GM19043 (cell line): ENCODE measurements around the gene METTL9.
"Not testable (repeated sequence)": the region's sequence is repeated elsewhere in the genome, so short reads cannot be mapped to it uniquely, and the experiment has no call there.

Experiments
- ATAC-seq: cut with Tn5 transposase; IDR thresholded peaks from one replicate; pipeline ENCODE4 v1.9.1; 2021; ENCODE audit warnings: low read depth; ENCODE audit not compliant: unreplicated experiment

METTL9 gene

DNA sequence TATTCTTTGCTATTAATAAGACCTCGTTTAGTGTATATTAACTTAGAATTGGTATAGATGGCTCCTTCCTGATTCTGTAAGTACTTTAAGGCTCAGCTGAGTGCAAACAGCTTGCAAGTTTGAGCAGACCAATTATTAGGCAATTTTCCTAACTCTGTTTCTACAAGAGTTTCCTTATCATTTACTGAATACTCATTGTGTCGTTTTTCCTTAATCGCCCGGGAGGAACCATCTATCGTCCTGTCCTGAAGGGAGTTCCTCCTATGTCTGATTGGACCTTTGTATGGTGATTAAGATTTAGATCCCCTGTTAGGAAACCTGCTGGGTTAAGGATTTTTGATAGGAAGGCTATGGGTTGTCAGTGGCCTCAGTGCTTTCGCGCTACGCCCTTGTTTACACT lies 32.0 kb downstream of the METTL9 start:
- not testable (repeated sequence) for ATAC-seq

DNA sequence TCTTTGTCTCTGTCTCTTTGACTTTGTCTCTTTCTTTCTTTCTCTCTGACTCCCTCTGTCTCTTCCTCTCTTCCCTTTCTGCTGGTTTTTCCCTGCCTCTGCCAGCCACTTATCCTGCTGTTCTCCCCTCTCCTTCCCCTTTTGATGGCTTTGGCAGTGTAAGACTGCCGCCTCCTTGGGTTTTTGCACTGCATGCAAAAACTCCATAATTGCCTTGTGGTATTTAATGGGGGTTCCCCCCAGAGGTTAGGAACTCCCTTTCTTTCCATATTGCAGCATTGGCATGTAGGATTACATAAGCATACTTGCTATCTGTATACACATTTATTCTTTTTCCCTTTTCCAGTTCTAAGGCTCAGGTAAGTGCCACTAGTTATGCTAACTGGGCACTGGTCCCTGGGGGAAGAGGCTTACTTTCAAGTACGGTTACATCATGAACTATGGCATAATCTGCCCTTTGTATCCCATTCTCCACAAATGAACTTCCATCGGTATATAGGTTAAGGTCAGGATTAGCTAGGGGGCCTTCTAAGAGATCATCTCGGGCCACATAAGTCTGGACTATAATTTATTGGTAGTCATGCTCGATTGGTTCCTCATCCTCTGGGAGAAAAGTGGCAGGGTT lies 32.7 kb downstream of the METTL9 start:
- not testable (repeated sequence) for ATAC-seq

DNA sequence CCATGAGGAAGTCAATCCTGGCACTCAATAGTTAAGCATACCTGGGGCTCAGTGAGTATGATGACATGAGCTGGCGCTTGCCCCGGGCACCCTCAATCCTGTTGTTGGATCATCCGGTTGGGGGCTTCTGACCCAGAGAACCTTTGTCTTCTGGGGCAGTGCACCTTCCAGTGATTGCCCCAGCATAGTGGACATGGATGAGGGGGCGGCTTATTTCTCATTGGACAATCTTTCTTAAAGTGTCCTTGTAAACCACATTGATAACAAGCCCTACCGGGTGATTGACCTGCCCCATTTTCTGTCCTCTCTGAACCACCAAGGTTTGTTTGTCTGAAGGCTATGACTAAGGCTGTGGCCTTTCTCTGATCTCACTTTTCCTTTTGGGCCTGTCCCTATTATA lies 34.8 kb downstream of the METTL9 start:
- no peak for ATAC-seq

DNA sequence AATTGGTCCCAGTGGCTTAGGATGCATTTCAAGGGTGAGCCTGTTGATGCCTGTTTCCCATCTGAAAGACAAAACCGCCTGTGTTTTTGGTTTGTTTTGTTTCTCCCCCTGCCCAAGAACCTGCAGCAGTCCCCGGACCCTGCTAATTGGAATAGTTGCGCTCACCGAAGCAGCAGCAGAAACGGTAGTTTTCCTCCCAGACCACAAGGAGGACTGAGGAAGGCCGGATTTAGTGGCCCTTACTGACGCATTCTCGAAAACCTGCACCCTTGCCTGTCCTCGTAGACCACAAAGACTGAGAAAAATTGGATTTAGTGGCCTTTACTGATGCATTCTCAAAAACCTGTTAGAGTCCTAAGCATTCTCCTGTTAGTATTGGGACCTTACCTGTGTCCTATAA lies 36.3 kb downstream of the METTL9 start:
- not testable (repeated sequence) for ATAC-seq

DNA sequence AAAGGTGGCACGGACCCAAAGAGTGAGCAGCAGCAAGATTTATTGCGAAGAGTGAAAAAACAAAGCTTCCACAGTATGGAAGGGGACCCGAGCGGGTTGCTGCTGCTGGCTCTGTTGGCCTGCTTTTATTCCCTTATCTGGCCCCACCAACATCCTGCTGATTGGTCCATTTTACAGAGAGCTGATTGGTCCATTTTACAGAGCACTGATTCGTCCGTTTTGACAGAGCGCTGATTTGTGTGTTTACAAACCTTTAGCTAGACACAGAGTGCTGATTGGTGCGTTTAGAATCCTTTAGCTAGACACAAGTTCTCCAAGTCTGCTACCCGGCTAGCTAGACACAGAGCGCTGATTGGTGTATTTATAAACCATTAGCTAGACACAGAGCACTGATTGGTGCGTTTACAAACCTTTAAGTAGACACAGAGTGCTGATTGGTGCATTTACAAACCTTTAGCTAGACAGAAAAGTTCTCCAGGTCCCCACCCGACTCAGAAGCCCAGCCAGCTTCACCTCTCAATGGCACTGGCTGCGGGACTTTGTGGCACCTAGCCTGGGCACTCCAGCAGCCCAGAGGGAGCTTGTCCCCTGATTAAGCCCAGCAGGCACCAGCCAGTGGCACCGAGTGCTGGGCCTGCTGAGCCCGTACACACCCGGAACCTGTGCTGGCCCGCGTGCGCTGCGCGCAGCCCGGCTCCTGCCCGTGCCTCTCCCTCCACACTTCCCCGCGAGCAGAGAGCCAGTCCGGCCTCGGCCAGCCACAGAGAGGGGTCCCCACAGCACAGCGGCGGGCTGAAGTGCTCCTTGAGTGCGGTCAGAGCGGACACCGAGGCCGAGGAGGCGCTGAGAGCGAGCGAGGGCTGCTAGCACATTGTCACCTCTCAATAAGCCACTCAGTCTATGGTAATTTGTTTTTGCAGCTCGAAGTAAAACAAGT lies 37.9 kb downstream of the METTL9 start:
- ATAC-seq = no peak

DNA sequence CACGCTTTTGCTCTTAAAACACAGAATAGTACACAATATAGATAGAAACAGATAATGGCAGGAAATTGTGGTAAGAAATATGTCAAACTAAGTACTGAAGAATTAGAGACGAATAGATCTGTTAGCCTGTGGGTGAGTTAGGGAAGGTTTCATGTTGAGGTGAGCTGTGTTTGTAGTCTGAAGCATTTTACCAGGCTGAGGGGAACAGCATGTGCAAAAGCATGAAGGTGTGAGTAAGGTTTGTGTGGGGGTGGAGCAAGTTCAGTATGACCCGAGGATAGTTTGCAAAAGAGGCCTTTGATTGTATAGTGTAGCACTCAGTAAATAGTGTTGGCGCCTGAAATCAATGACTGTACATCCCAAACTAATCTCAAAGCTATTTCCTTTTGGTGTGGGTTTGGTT lies 39.2 kb downstream of the METTL9 start:
- ATAC-seq = no peak

DNA sequence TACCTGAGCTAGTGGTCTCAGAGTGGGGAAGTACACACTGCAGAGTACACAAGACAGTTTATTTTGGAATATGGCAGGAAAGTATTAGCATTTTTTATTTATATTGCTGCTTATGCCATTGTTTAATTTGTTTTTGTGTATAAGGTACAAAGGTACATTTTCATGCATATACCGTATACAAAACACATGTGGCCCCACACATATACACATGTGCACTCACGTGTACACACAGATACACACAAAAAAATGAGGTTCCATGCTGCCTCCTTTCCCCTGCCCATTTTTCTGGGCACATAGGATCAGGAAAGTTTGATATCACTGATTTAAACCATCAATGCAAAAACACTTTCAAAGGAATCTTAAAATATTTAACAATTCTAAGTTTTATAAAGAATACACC lies 40.1 kb downstream of the METTL9 start:
- no peak for ATAC-seq

DNA sequence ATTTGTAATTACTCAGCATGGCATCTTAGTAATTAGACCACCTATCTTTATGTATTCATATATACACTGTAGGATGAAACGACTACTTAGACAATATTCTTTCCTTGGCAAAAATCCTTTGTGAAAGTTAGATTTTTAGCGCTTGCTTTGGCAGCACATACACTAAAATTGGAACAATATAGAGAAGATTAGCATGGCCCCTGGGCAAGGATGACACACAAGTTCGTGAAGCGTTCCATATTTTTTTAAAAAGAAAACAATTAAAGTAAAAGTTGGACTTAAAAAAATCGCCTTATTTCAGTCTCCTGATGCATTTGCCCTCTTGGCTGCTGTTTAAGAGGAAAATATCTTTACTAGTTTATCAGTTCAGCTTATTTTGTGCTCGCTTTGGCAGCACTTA lies 42.5 kb downstream of the METTL9 start:
- ATAC-seq = no peak

DNA sequence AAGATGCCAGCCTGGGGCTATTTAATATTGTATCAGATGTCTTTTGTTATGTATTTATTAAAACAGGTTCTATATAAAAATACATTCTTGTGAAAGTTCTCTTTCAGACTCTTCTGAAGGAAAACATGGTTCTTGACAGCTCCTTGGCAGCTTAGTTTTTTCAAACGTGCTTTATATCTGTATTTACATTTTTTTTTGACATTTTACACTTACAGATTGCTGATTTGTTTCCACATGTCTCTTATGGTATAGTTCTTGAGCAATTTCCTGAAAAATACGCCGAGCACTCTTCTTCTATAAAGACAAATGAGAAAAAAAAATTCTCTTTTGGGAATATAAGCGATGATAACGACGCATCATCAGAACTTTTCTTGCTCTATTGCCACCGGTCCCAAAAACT lies 43.5 kb downstream of the METTL9 start:
- no peak for ATAC-seq

DNA sequence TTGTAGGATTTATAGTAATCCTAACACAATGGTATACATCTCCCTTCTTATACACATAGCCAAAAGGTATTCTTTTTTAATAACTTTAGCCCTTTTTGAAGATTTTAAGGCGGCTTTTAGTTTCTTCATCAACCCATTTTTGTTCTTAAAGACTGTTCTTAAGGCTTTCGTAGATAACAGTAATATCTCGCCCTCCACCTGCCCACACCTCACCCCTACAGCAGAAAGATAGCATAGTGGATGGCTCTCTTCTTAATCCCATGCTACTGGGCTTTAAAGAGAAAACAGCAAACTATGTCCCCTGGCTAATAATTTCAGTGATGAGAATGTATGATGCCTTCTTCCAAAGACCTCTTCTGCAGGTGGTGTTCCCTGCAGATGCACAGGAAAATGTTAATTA lies 44.4 kb downstream of the METTL9 start:
- ATAC-seq = no peak

DNA sequence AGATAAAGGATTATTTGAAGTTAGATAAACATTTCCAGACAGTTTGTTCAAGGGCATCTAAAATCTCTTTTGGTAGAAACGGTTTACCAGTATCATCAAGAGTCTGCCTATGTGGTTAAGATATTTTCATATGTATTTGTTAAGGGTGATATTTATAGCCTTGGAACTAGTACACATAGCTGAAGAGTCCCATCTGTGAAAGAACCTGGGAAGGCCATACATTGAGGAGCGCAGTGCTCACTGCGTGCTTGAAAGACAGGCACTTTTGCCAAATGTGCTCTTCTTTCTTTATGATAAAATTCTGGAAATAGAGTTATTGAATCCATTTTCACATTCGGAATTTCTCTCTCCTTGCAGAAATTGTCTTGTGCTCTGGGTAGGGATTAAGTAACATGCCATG lies 45.3 kb downstream of the METTL9 start:
- no peak for ATAC-seq

DNA sequence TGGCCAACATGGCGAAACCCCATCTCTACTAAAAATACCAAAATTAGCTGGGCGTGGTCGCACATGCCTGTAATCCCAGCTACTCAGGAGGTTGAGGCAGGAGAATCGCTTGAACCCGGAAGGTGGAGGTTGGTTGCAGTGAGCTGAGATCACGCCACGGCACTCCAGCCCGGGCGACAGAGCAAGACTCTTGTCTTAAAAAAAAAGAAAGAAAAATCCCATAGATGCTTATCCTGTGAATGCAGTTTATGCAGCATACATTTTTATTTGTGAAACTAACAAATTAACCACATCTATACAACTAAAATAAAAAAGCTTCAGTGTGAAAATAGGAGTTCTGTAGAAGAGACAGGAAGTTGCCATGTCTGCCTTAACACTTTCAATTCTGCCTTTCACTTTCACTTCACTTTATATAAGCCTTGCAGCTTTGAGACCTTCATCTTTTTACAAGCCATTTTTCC lies 45.9 kb downstream of the METTL9 start:
- peak; percentile 35 for ATAC-seq

DNA sequence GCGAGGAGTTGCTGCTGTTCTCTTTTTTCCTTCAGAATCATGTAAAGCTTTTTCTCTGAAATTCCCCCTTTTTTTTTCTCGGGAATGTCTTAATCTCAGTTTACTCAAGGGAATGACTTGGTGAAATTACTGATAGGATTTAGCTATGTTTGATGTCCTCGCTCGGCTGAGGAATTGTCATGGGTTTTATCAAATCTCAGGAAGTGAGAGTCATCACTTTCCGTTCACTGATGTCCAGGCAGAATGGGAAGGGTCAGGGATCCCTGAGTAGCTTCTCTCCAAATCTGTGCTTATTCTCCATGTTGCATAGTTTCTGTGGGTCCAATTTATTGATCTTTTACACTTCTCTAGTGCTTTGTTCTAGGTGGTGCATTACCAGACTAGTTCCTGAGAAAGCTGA lies 46.7 kb downstream of the METTL9 start:
- ATAC-seq = no peak

DNA sequence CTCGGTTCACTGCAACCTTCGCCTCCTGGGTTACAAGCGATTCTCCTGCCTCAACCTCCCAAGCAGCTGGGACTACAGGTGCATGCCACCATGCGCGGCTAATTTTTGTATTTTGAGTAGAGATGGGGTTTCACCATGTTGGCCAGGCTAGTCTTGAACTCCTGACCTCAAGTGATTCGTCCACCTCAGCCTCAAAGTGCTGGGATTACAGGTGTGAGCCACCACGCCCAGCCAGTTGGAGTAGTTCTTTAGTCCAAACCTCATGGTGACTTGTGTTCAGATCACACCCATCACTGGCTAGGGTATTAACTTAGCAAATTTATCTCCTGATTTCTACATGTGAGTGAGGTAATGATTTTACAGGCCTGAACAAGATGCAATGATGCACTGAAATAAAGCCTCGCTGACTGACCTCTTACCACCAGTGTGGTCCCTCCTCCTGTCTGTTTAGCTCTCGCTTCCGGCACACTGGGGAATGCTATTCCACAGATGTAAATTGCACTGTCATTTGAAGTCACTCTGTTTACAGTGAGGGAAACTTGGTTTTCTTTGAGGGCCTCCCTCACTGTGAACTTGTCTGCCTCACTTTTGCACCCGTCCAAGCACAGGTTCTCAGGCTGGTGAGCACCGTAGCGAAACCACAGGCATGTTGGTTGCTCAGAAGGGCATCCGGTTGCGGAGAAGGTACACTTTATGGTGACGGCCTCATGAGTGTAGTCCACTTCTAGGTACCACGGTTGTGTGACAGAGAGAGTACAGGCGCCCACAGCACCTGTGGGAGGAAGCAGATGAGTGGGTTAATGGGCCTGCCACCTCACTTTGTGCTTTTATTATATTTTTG lies 47.6 kb downstream of the METTL9 start:
- peak; percentile 81 for ATAC-seq

DNA sequence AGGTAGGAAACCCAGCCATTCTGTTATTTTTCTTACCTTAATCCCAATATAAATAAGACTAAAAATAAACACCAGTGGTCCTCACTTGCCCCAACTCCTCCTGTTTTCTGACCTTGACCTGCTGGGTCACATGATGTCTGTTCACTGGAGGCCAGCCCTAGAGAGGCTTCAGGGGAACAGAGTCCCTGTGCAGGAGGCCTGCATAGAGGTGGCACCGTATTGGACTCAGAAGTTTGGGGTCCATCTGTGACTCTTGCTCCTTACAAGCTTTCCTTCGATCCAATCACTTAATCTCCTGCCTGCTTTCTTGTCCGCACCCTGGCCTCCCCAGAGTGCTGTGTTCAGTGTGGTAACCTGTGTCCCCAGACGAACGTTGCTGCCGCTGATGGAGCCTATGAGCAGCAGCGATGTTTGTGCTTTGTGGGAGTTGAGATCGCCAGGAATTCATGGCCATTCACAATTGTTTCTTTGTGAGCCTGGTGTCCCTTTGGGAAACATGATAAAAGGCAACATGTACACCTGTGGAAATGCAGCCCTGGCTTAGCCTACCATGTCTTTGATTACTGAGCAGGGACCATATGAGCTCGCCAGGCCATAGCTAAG lies 48.3 kb downstream of the METTL9 start:
- no peak for ATAC-seq

DNA sequence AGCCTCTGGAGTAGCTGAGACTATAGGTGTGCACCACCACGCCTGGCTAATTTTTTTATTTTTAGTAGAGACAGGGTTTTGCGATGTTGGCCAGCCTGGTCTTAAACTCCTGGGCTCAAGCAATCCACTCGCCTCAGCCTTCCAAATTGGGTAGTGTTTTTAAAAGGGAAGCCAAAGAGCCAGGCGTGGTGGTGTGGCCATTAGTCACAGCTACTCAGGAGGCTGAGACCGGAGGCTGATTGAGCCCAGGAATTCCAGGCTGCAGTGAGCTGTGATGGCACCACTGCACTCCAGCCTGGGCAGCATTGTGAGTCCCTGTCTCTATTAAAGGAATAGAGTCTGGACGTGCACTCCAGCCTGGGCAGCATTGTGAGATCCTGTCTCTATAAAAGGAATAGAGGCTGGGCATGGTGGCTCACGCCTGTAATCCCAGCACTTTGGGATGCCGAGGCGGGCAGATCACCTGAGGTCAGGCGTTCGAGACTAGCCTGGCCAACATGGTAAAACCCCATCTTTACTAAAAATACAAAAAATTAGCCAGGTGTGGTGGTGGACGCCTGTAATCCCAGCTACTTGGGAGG lies 50.5 kb downstream of the METTL9 start:
- not testable (repeated sequence) for ATAC-seq

DNA sequence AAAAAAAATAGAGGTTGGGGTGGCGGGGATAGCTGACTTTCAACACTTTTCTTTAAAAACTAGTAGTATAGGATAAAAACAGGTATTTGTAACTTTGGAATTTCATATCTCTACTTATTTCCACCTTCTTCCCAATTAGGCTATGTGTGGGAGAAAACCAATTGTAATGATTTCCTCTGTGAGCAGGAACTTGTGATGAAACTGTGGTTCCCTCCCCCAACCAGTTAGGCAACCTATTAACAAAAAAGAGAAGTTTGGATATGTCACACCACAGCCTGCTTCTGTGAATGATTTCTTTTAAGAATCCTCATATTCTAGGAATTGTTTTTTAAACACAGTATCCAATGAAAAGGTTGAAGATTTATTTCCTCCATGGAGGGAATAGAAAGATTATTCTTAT lies 51.1 kb downstream of the METTL9 start:
- no peak for ATAC-seq

DNA sequence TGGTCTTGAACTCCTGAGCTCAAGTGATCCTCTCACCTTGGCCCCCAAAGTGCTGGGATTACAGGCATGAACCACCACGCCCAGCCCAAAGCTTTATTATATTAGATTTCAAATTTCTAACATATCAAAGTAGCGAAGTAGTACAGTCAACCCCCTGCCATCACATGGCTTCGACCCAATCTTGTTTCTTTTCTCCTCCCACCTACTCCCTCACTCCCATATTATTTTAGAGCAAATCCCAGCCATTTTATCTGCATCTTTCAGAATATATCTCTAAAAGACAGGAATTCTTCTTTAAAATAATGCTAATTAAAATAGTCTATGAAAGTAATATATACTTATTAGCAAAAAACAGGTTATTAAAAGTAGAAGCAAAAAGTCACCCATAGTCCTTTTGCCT lies 52.1 kb downstream of the METTL9 start:
- ATAC-seq = no peak

DNA sequence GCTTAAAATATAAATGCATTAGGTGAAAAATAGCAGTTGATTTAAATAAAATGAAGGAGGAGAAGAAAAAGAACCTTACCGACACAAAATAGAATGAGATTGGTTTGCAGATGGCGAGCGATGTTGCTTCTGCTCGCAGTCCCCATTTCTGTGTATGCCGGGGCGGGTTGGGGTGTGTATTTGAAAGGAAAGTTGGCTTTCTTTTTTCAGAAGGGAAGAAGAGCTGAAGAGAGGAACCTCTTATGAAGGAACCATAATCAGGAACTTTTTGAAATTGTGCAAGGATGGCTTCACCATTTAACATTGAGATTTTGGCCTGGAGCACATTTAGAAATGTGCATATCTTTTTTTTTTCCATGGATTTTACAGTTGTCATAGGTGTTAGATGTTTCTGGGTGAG lies 53.1 kb downstream of the METTL9 start, which contains the start of gene IGSF6:
Gene IGSF6 (minus strand): TSS at position 156 of the 400 bp plus-strand sequence. CDS start 10 bp downstream, at position 146.
- no peak for ATAC-seq

DNA sequence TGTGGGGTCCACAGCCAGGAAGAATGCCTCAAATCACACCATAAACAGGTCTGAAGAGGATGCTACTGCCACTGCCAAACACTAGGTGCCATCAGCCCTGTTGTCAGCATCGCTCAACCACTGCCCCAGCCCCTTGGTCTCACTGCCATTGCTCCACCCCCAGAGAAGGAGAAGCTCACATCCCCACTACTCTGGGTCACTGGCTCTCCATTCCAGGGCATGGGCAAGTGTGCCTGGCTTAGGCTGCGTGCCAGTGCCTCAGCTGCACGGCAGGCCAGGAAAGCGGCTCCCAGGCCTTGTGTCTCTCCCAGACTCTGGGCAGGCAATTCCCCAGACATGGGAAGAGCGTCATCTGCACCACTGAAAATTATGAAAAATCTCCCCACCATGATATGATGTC lies 54.2 kb downstream of the METTL9 start:
- no peak for ATAC-seq
